HG03060 (cell line): ENCODE measurements around the gene MYO1B.

Experiments
- ATAC-seq: cut with Tn5 transposase; IDR thresholded peaks from one replicate; pipeline ENCODE4 v1.9.1; 2021; ENCODE audit warnings: low read depth, moderate number of reproducible peaks; ENCODE audit not compliant: unreplicated experiment

Gene MYO1B

GRCh38 chr2:191296083-191297006 is 51.1 kb downstream of the MYO1B start:
- no peak for ATAC-seq

- no peak for ATAC-seq
Observed at GRCh38 chr2:191297033-191297432, 51.8 kb downstream of the MYO1B start.

- no peak for ATAC-seq
Observed at GRCh38 chr2:191298306-191298705, 53.1 kb downstream of the MYO1B start.

- no peak for ATAC-seq
Observed at GRCh38 chr2:191299010-191299409, 53.8 kb downstream of the MYO1B start.

GRCh38 chr2:191299866-191300265 is 54.7 kb downstream of the MYO1B start:
- ATAC-seq: no peak

GRCh38 chr2:191301971-191302370 is 56.8 kb downstream of the MYO1B start:
- ATAC-seq: no peak

GRCh38 chr2:191302459-191303139 is 57.4 kb downstream of the MYO1B start:
- peak; percentile 56 for ATAC-seq

- no peak for ATAC-seq
Observed at GRCh38 chr2:191303140-191304005, 58.2 kb downstream of the MYO1B start.

- ATAC-seq: no peak
Observed at GRCh38 chr2:191304939-191305875, 60.0 kb downstream of the MYO1B start.

- no peak for ATAC-seq
Observed at GRCh38 chr2:191308026-191308425, 62.8 kb downstream of the MYO1B start.

GRCh38 chr2:191311156-191311555 is 66.0 kb downstream of the MYO1B start:
- ATAC-seq: no peak

GRCh38 chr2:191311627-191312026 is 66.4 kb downstream of the MYO1B start:
- no peak for ATAC-seq

- ATAC-seq: no peak
Observed at GRCh38 chr2:191312163-191312562, 67.0 kb downstream of the MYO1B start.

- ATAC-seq: no peak
Observed at GRCh38 chr2:191312662-191313061, 67.5 kb downstream of the MYO1B start.

- ATAC-seq: no peak
Observed at GRCh38 chr2:191314697-191315364, 69.6 kb downstream of the MYO1B start.

- no peak for ATAC-seq
Observed at GRCh38 chr2:191315365-191315752, 70.2 kb downstream of the MYO1B start.

- ATAC-seq: no peak
Observed at GRCh38 chr2:191316246-191316994, 71.2 kb downstream of the MYO1B start.

- no peak for ATAC-seq
Observed at GRCh38 chr2:191318037-191318728, 73.0 kb downstream of the MYO1B start.
